NCI-H1694 treated with DMSO at 0.1 percent for 48 hours (cell line): ENCODE data around the gene LAT.
"Not testable (repeated sequence)": the region's sequence is repeated elsewhere in the genome, so short reads cannot be mapped to it uniquely, and the experiment has no call there.

Source experiments
- DNase-seq: peaks from one replicate; lab custom pipeline; 2025; lab: John Stamatoyannopoulos, UW

The LAT gene

DNA sequence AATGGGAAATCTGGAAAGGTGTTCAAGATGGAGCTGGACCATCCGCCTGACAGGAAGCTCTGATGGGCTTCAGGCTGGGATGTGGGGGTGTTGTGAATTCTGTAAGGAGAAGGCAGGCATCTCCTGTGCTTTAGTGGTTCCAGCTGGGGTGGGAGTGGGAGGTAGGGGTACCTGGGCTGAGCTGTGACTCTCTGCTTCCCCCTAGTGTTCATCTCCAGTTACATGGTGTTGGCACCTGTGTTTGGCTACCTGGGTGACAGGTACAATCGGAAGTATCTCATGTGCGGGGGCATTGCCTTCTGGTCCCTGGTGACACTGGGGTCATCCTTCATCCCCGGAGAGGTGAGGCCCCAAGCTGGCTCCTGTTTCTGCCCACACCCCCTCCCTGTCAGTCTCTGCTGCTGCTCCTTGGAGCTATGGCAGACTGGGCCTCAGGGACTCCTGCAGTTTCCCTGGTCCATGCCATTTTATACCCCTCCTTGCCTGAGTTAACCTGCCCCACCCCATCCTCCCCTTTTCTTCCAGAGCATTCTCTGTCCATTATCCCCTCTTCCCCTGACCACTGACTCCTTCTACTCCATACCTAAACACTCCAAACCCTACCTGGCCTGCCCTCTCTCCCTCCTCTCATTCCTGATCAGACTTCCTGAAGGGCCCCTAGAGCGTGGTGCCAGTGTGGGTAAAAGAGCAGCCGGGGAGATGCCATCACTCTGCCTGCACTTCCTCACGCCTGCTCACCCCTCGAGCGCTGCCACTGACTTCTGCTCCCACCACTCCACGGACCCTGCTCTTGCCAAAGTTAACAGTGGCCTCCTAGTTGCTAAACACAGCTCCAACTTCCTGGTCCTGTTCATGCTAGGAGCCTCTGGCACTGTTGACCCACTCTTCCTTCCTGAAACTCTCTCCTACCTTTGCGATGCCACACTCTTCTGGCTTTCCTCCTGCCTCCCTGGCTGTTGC is 6.9 kb upstream of the LAT start:
- no peak for DNase-seq

DNA sequence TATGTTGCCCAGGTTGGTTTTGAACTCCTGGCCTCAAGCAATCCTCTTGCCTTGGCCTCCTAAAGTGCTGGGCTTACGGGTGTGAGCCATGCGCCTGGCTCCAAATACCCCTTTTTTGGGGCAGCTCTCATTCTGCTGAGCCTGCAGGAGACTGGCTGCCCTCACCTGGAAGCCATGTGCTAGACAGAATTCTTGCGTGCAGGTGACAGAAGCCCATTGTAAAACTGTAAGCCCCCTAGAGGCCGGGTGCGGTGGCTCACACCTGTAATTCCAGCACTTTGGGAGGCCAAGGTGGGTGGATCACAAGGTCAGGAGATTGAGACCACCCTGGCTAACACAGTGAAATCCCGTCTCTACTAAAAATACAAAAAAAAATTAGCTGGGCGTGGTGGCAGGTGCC is 4.5 kb upstream of the LAT start:
- not testable (repeated sequence) for DNase-seq

DNA sequence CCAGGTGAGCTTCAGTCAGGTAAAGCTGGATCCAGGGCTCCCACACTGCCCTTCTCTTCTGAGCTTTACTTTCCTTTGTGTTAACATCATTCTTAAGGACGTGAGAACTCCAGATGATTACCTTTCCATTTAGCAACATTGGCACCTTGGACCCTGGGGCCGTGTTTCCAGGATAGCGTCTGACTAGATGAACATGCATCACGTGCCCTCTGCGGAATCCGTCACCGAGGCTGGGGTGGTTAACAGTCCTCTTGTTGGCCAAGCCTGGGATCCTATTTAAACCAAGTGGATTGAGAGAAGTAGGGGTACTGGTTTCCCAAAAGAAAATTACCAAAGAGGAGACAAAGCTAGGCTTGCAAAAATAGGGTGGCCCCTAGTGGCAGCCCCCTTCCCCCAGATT is 3.9 kb upstream of the LAT start:
- no peak for DNase-seq

DNA sequence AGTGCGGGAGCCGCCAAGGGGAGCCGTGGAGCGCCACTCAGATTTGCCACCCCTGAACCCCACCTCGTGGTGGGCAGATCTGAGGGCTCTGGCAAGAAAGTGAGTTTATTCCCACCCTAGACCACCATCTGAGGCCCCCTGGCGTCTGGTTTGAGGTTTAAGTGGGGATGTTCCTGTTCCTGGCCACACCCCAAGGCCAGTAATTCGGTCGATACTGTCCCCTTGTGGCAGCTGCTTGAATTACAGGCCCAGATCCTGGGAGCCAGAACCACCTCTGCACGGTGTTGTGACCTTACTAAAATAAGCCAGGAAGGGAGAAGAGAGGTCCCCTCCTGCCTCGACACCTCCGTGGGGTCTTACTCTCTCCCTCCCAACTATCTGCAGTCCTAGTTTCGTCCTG is 3.3 kb upstream of the LAT start:
- no peak for DNase-seq

DNA sequence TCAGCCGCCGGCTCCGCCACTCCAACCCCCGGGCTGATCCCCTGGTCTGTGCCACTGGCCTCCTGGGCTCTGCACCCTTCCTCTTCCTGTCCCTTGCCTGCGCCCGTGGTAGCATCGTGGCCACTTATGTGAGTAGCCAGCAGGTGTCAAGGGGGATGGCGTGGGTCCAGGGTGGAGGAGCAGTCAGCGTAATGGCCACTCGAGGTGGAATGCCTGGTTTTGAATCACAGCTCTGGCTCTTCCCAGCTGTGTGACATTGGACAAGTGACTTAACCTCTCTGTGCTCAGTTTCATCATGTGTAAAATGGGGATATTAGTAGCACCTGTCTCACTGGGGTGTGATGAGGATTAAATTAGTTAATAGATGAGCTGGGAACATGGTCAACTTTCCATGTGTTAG is 2.4 kb upstream of the LAT start:
- DNase-seq = no peak

DNA sequence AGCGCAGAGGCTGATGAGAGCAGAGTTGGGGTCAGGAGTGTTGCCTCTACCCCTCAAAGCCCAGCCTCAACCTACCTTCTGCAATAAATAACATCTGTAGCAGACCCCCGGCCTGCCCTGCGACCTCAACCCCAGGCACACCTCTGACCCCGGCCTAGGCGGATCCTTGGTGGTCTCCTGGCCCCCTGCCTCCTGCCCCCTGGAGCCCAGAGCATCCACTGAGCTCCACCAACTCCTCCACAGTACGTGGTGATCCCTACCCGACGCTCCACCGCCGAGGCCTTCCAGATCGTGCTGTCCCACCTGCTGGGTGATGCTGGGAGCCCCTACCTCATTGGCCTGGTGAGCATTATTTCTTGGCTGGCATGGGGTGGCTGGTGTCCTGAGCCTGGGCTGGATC is 1.9 kb upstream of the LAT start:
- no peak for DNase-seq

DNA sequence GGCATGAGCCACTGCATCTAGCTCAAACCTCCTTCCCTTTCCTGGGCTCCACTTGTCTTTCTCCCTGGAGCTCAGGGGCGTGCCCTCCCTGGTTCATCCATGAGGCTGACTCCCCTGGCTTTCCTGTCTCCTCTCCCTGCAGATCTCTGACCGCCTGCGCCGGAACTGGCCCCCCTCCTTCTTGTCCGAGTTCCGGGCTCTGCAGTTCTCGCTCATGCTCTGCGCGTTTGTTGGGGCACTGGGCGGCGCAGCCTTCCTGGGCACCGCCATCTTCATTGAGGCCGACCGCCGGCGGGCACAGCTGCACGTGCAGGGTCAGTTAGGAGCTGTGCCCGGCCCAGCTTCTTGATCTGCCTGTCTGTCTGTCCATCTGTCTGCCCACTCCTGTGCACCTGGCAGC is 1.2 kb upstream of the LAT start:
- DNase-seq = no peak

DNA sequence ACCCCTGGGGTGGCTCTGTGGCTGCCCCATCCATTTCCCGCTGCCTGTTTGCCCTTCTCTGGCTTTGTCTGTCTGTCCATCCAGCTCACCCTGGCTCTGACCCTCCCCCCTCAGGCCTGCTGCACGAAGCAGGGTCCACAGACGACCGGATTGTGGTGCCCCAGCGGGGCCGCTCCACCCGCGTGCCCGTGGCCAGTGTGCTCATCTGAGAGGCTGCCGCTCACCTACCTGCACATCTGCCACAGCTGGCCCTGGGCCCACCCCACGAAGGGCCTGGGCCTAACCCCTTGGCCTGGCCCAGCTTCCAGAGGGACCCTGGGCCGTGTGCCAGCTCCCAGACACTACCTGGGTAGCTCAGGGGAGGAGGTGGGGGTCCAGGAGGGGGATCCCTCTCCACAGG is 761 bp upstream of the LAT start:
- DNase-seq = no peak

DNA sequence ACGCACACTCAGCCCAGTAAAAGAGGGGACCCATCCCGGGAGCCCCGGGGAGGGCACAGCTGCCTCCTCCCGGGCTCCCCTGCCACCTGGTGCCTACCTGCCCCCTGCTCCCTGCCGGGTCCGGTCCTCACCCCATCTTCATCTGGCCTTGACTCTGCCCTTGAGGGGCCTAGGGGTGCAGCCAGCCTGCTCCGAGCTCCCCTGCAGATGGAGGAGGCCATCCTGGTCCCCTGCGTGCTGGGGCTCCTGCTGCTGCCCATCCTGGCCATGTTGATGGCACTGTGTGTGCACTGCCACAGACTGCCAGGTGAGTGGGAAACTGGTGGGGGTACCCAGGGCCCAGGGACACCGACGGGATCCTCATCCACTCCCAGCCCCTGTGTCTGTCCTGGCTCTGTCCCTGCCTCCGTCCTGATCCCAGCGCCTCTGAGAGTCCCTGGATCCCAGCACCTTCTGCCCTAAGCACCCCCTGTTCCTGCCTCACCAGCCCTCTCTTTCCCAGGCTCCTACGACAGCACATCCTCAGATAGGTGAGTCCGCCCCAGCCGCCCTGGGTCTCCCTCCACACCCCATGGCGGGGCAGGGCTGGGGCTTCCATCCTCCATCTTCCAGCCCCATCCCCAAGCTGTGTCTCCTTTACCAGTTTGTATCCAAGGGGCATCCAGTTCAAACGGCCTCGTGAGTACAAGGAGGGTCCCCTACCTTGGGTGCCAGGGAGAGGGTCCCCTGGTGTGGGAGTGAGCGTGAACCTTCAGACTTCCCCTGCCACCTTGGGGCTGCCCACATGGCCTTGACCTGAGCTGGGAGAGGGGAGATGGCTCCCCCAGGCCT is 574 bp downstream of the LAT start:
- no peak for DNase-seq

DNA sequence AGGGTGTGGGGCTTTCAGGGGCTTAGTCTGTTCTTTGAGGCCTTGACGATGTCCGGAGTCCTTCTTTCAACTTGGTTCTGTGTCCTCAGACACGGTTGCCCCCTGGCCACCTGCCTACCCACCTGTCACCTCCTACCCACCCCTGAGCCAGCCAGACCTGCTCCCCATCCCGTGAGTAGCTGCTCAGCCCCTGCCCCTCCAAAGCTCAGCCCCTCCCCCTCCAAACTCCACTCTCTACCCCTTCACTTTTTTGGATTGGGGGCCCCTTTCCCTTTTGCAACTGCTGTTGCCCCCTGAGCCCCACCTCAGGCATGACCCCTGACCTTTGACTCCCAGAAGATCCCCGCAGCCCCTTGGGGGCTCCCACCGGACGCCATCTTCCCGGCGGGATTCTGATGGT is 1.2 kb downstream of the LAT start:
- DNase-seq = no peak

DNA sequence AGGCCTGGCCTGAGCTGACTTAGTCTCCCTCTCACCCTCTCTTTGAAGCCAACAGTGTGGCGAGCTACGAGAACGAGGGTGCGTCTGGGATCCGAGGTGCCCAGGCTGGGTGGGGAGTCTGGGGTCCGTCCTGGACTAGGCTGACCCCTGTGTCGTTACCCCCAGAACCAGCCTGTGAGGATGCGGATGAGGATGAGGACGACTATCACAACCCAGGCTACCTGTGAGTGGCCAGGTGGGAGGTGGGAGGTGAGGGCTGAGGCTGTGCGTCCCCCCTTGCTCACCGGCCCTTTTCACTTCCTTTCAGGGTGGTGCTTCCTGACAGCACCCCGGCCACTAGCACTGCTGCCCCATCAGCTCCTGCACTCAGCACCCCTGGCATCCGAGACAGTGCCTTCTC is 1.6 kb downstream of the LAT start:
- DNase-seq = no peak

DNA sequence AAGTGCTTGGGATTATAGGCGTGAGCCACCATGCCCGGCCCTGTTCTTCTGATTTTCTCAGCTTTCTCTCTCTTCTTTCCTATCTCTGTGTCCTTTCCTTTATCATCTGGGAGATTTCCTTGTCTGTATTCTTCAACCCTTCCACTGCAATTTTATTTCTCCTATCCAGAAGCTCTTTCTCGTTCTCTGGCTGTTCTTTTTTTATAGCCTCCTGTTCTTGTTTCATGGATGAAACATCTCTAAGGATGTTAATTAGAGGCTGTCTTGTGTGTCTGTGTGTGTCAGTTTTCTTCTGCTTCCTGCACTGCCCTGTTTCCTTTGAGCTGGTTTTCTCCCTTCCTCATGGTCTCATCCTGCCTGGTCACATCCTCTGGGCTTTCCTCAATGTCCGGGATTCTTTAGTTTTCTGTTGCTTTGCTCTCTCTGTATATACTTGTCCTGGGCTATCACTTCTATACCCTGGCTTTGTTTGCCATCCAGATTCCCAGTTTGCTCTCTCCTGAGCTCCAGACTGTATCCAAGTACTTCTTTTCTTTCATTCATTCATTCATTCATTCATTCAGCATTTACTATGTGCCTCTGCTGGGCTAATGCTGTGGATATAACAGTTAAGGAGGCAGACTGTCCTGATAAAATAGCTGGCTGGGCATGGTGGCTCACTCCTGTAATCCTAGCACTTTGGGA is 2.5 kb downstream of the LAT start:
- no peak for DNase-seq

DNA sequence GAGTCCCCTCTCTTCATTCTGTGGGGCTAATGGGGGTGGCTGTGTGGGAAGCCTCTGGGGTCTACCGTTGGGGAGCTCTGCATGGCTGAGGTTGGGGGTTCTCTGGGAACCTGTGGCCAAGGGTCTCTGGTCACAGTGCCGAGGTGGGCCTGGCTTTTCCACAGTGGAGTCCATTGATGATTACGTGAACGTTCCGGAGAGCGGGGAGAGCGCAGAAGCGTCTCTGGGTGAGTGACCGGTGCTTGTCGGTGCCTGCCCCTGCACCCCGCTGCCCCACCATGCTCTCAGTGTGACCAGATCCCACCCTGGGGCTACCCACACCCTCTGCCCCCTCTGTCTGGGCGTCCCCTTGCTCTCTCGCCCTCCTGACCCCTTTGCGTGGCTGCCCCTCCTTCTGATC is 4.5 kb downstream of the LAT start:
- no peak for DNase-seq

DNA sequence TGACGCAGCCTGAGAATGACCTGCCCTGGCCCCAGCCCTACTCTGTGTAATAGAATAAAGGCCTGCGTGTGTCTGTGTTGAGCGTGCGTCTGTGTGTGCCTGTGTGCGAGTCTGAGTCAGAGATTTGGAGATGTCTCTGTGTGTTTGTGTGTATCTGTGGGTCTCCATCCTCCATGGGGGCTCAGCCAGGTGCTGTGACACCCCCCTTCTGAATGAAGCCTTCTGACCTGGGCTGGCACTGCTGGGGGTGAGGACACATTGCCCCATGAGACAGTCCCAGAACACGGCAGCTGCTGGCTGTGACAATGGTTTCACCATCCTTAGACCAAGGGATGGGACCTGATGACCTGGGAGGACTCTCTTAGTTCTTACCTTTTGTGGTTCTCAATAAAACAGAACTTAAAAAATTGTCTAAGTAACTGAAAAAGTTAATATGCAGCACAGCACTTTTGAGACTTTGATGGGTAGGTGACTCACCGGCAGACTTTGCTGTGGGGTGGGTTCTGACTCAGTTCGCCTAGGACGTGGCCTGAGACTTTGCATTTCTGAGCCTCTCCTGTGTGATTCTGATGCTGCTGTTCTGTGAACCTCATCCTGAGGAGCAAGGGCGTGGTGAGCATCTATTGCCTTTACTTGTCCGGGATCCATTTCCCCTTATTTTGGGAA is 5.7 kb downstream of the LAT start:
- no peak for DNase-seq

DNA sequence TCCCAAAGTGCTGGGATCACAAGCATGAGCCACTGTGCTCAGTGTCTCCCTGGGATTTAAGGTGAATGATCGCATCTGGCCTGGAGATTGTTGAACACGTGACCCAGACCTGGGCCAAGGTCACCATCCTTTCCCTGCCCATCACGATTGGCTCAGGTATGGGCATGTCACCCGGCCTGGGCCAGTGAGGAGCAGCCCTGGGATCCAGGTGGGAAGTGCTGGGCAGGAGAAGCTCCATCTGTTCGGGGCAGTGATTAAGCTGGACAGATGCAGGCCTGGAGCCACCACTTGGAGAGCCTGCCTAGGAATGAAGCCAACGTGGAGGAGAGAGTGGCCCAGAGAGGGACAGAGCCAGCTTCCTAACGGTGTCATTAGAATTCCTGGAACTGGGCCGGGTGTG is 6.8 kb downstream of the LAT start:
- DNase-seq = no peak

DNA sequence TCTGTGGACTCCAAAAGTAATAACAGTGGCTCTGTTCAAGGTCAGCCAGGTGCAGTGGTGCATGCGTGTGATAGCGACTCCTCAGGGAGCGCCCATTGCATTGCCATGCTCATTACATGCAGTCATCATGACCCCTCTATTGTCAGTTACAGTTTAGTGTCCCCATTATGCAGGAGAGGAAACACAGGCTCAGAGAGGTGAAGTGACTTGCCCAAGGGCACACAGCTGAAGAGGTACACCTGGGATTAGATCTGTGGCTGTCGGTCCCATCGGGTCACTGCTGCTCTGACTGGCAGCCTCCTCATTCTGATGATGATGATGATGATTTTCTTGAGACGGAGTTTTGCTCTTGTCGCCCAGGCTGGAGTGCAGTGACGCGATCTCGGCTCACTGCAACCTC is 7.6 kb downstream of the LAT start:
- no peak for DNase-seq

DNA sequence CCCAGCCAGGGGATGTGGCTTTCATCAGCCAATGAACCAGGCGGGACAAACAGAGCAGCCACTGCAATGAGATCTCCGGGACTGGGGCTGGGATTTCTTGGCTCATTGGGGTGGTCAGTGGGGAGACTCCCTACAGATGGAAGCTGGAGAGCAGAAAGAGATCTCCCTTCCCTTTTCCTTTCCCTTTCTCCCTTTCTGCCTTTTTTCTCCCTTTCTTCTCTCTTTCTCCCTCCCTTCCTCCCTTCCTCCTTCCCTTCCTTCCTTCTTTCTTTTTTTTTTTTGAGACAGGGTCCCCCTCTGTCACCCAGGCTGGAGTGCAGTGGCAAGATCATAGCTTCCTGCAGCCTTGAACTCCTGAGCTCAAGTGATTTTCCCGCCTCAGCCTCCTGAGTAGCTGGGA is 14.0 kb downstream of the LAT start:
- DNase-seq = no peak

DNA sequence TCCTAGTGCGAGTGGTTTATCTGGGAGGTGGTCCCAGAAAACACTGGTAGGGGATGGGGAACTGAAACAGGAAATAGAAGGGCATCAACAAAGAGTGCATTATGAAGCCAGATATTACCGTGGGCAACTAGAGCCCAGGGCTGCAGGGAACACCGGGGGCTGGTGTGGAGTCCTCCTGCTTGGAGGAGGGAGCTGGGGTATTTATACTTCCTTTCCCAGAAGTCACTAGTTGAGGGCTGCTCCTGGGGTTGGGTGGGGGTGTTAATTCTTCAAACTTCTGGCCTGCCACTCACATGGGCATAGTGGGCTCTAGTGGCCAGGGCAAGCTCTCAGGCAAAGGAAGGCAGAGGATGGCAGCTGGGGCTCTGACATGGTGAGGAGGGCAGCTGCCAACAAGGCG is 14.7 kb downstream of the LAT start:
- no peak for DNase-seq

DNA sequence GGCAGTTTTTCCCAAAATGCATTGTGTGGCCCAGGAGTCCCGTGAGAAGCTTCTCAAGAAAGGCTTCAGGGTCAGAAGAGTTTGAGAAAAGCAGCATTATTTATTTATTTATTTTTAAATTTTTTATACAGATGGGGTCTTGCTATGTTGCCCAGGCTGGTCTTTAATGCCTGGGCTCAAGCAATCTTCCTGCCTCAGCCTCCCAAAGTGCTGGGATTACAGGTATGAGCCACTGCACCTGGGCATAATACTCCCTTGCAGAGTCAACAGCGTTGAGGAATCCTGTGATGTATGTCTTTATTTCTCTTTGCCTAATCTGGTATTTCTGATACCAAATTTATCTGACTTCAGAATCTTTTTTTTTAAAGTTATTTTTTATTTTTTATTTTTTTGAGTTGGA is 15.2 kb downstream of the LAT start:
- no peak for DNase-seq

DNA sequence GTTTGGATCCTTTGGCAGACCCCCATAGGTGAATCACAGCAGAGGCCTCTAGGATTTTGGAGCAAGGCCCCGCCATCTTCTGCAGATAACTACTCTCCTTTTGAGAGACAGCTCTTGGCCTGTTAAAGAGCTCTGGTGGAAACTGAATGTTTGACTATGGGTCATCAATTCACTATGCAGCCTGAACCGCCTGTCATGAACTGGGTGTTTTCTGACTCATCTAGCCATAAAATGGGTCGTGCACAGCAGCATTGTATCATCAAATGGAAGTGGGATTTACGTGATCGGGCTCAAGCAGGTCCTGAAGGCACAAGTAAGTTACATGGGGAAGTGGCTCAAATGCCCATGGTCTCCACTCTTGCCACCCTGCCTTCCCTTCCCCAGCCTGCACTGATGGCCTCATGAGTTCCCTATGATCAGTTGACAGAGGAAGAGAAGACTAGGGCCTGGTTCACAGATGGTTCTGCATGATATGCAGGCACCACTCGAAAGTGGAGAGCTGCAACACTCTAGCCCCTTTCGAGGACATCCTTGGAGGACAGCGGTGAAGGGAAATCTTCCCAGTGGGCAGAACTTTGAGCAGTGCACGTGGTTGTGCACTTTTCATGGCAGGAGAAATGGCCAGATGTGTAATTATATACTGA is 19.8 kb downstream of the LAT start:
- DNase-seq = not testable (repeated sequence)

DNA sequence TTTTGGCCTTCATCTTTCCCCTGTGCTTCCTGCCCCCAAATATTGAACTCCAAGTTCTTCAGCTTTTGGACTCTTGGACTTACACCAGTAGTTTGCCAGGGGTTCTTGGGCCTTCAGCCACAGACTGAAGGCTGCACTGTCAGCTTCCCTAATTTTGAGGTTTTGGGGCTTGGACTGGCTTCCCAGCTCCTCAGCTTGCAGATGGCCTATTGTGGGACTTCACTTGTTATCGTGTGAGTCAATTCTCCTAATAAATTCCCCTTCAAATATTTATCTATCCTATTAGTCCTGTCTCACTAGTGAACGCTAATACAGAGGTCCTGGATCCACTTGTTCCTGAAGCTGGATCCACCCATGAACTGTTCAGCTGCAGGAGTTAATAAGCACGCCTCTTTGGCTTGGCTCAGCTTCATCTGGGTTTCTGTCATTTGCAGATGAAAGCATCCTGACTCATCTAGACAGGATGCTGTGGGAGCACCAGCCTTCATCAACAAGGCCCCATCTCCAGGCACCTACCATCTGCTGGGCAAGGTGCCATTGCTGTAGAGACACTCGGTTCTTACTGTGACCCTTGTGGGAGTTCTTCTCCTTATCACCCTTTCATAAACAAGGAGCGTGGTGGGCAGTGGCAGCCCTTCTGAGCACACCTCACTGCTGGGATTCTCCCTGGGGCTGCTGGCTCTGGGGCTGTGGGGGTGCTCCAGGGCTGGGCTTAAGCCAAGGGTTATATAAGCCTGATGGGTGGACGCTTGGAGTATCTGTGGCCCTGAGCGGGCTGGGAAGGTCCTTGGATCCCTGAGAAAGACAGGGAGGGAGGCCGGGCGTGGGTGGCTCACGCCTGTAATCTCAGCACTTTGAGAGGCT is 23.1 kb downstream of the LAT start:
- DNase-seq = no peak
